Skin epidermis (tissue), 12 donors: ENCODE results near the gene BMPR1A.
A peak's percentile ranks its signal among the peaks of the same experiment; 100 is the strongest.

Experiments
- H3K27ac ChIP-seq, 21 experiments: fragments of 200-600 bp; sonication (generic) in 11 of 21; one replicate each; pipeline ENCODE4 v1.5.0; 2020; ENCODE audit warnings: mild to moderate bottlenecking in 3 of 21, inconsistent platforms in 2 of 21, moderate library complexity in 2 of 21
- H3K4me3 ChIP-seq, 7 experiments: fragments of 200-600 bp; sonication (generic) in 2 of 7; one replicate each; pipeline ENCODE4 v1.5.0; 2020; ENCODE audit warnings: inconsistent platforms in 2 of 7, mild to moderate bottlenecking in 2 of 7, moderate library complexity in 1 of 7

BMPR1A gene

GRCh38 chr10:86756511-86757112, at the start of gene BMPR1A:
BMPR1A (plus strand) TSS chr10:86756619; CDS start chr10:86876019, 119,400 bp downstream.
- peak within 1 kb of the TSS; percentile 69 to 97 (median 90) for H3K27ac ChIP-seq
- peak within 1 kb of the TSS; percentile 65 to 91 (median 84) for H3K4me3 ChIP-seq

GRCh38 chr10:86706977-86707376, 49.4 kb upstream of the BMPR1A start:
- H3K4me3 ChIP-seq = no peak overlapping the region
- no peak overlapping the region for H3K27ac ChIP-seq

GRCh38 chr10:86707505-86707904, 48.9 kb upstream of the BMPR1A start:
- H3K4me3 ChIP-seq = no peak overlapping the region
- H3K27ac ChIP-seq = no peak overlapping the region

GRCh38 chr10:86708068-86708782, 48.2 kb upstream of the BMPR1A start:
- peak overlapping the region in 2 of 21 experiments; percentile 14 to 32 for H3K27ac ChIP-seq

GRCh38 chr10:86708783-86709380, 47.5 kb upstream of the BMPR1A start:
- Histone ChIP-seq H3K4me3 (no peak overlapping the region), H3K27ac (peak overlapping the region in 3 of 21 experiments; percentile 11 to 32 (median 14))

More at GRCh38 chr10:86708068-86708782, 48.2 kb upstream of the BMPR1A start:
- H3K4me3 ChIP-seq = no peak overlapping the region

- no peak overlapping the region for H3K4me3 ChIP-seq
- H3K27ac ChIP-seq = peak overlapping the region in 4 of 21 experiments; percentile 11 to 98 (median 30)
These were observed 46.8 kb upstream of the BMPR1A start for GRCh38 chr10:86709396-86710185.

- peak overlapping the region; percentile 46 to 93 (median 75) for H3K4me3 ChIP-seq
- peak overlapping the region; percentile 90 to 99 (median 97) for H3K27ac ChIP-seq
These were observed 45.4 kb upstream of the BMPR1A start for GRCh38 chr10:86710987-86711512.

- H3K4me3 ChIP-seq = peak overlapping the region; percentile 46 to 93 (median 75)
- peak overlapping the region; percentile 90 to 99 (median 97) for H3K27ac ChIP-seq
These were observed 44.7 kb upstream of the BMPR1A start for GRCh38 chr10:86711513-86712316.

GRCh38 chr10:86712317-86712707, 44.1 kb upstream of the BMPR1A start:
- peak overlapping the region in 20 of 21 experiments; percentile 90 to 99 (median 97) for H3K27ac ChIP-seq
- peak overlapping the region; percentile 46 to 93 (median 75) for H3K4me3 ChIP-seq

- H3K27ac ChIP-seq = peak overlapping the region in 1 of 21 experiments; percentile 22
These were observed 41.1 kb upstream of the BMPR1A start for GRCh38 chr10:86715156-86715795.

GRCh38 chr10:86715836-86716235, 40.6 kb upstream of the BMPR1A start:
- Histone ChIP-seq H3K27ac (no peak overlapping the region), H3K4me3 (no peak overlapping the region)

More at GRCh38 chr10:86715156-86715795, 41.1 kb upstream of the BMPR1A start:
- H3K4me3 ChIP-seq = no peak overlapping the region

- Histone ChIP-seq H3K4me3 (no peak overlapping the region), H3K27ac (no peak overlapping the region)
These were observed 40.0 kb upstream of the BMPR1A start for GRCh38 chr10:86716466-86716865.

- H3K27ac ChIP-seq = no peak overlapping the region
- H3K4me3 ChIP-seq = no peak overlapping the region
These were observed 37.9 kb upstream of the BMPR1A start for GRCh38 chr10:86718556-86718955.

GRCh38 chr10:86721232-86721631, 35.2 kb upstream of the BMPR1A start:
- Histone ChIP-seq H3K4me3 (no peak overlapping the region), H3K27ac (no peak overlapping the region)

GRCh38 chr10:86723009-86723408, 33.4 kb upstream of the BMPR1A start:
- H3K27ac ChIP-seq = no peak overlapping the region

GRCh38 chr10:86724445-86724844, 32.0 kb upstream of the BMPR1A start:
- H3K27ac ChIP-seq = no peak overlapping the region
- H3K4me3 ChIP-seq = no peak overlapping the region

More at GRCh38 chr10:86723009-86723408, 33.4 kb upstream of the BMPR1A start:
- H3K4me3 ChIP-seq = no peak overlapping the region

- no peak overlapping the region for H3K27ac ChIP-seq
- no peak overlapping the region for H3K4me3 ChIP-seq
These were observed 30.3 kb upstream of the BMPR1A start for GRCh38 chr10:86725980-86726676.

GRCh38 chr10:86726677-86726999, 29.8 kb upstream of the BMPR1A start:
- no peak overlapping the region for H3K27ac ChIP-seq
- no peak overlapping the region for H3K4me3 ChIP-seq
